Breast epithelium (tissue), 3 donors: ENCODE data around the gene NR2C2.

ENCODE experiments used
- POLR2A ChIP-seq: fragments of 450-650 bp; IDR thresholded peaks from one replicate; pipeline ENCODE4 v1.6.1; 2016; ENCODE audit warnings: antibody characterized with exemption, mild to moderate bottlenecking, moderate library complexity
- POLR2AphosphoS5 ChIP-seq, 3 donors: sonication (generic); formaldehyde crosslinking; IDR thresholded peaks; one replicate each; pipeline ENCODE4 v1.6.1; 2017; ENCODE audit warnings: antibody characterized with exemption in 3 of 3

DNA sequence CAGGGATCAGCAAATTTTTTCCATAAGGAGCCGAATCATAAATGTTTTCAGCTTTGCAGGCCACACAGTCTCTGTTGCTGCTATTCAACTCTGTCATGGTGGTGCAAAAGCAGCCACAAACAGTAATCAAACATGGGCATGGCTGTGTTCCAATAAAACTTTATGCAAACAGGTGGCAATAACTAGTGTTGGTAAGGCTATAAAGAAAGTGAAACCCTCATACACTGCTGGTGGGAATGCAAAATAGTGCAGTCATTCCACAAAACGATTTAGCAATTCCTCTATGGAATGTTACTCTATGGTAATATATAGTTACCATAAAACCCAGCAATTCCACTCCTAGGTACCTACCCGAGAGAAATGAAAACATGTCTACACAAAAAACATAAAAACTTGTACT is 131.7 kb downstream of the NR2C2 start:
- no peak for TF ChIP-seq POLR2AphosphoS5 (IDR thresholded peaks at IDR 0.05)
- no peak for TF ChIP-seq POLR2A
